IPS-20b (cell line): ENCODE measurements around the gene FAM118A.

Source experiments
- H3K27ac ChIP-seq: one replicate; pipeline ENCODE4 v1.5.1; 2013; ENCODE audit warnings: low read length
- H3K27me3 ChIP-seq: 2 replicates; pipeline ENCODE4 v1.6.1; 2013; ENCODE audit warnings: mild to moderate bottlenecking, low read length, inconsistent platforms; ENCODE audit not compliant: insufficient read depth
- H3K36me3 ChIP-seq: 2 replicates; pipeline ENCODE4 v1.6.1; 2013; ENCODE audit warnings: low read depth, mild to moderate bottlenecking, inconsistent platforms, low read length, moderate library complexity; ENCODE audit not compliant: insufficient read depth
- H3K4me1 ChIP-seq: 2 replicates; pipeline ENCODE4 v1.6.1; 2013; ENCODE audit warnings: mild to moderate bottlenecking, control low read depth, inconsistent platforms, low read length, moderate library complexity; ENCODE audit not compliant: insufficient read depth
- H3K4me3 ChIP-seq: 2 replicates; pipeline ENCODE4 v1.5.1; 2013; ENCODE audit warnings: mild to moderate bottlenecking, low read length, inconsistent platforms
- H3K9ac ChIP-seq: 2 replicates; pipeline ENCODE4 v1.6.1; 2013; ENCODE audit warnings: low read depth, mild to moderate bottlenecking, inconsistent platforms, low read length, moderate library complexity
- H3K9me3 ChIP-seq: 2 replicates; pipeline ENCODE4 v1.6.1; 2013; ENCODE audit warnings: mild to moderate bottlenecking, low read depth, low read length, inconsistent platforms; ENCODE audit not compliant: insufficient read depth

FAM118A gene

GRCh38 chr22:45298934-45299505 is 10.7 kb upstream of the FAM118A start:
- Histone ChIP-seq H3K9me3 (no peaks in the 10 kb centered on the region), H3K4me1 (no peaks in the 10 kb centered on the region), H3K9ac (no peak overlapping the region), H3K4me3 (no peak overlapping the region), H3K36me3 (no peaks in the 10 kb centered on the region), H3K27ac (no peak overlapping the region), H3K27me3 (no peaks in the 10 kb centered on the region)

GRCh38 chr22:45302751-45303150 is 7.0 kb upstream of the FAM118A start:
- H3K27ac ChIP-seq = no peak overlapping the region
- H3K4me1 ChIP-seq = no peaks in the 10 kb centered on the region
- no peak overlapping the region for H3K9ac ChIP-seq
- H3K36me3 ChIP-seq = no peaks in the 10 kb centered on the region
- no peak overlapping the region for H3K4me3 ChIP-seq
- no peaks in the 10 kb centered on the region for H3K9me3 ChIP-seq
- H3K27me3 ChIP-seq = no peaks in the 10 kb centered on the region

DNA sequence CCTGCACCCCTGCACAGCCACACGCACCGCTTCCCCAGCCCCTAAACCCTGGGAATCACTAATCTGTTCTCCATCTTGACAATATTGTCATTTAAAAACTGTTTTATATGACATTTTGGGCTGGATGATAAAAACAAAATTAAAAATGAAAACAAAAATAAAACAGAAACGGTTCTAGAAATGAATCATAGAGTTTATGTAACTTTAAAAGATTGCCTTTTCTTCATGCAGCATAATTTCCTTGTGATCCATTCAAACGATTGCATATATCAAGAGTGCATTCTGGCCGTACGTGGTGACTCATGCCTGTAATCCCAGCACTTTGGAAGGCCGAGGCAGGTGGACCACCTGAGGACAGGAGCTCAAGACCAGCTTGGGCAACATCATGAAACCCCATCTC is 6.6 kb upstream of the FAM118A start:
- H3K9me3 ChIP-seq = no peaks in the 10 kb centered on the region
- no peaks in the 10 kb centered on the region for H3K4me1 ChIP-seq
- no peak overlapping the region for H3K27ac ChIP-seq
- H3K36me3 ChIP-seq = no peaks in the 10 kb centered on the region
- no peaks in the 10 kb centered on the region for H3K27me3 ChIP-seq
- no peak overlapping the region for H3K4me3 ChIP-seq
- H3K9ac ChIP-seq = no peak overlapping the region

DNA sequence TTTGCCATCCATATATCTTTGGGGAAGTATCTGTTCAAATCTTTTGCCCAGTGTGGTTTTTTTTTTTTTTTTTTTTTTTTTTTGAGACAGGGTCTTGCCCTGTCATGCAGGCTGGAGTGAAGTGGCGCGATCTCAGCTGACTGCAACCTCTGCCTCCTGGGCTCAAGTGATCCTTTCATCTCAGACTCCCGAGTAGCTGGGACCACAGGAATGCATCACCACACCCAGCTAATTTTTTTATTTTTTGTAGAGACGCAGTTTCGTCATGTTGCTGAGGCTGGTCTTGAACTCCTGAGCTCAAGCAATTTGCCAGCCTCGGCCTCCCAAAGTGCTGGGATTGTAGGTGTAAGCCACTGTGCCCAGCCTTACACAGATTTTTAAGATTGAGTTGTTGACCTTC is 4.8 kb upstream of the FAM118A start:
- H3K36me3 ChIP-seq = no peaks in the 10 kb centered on the region
- no peaks in the 10 kb centered on the region; the same call in 1 of the 2 replicates for H3K4me1 ChIP-seq
- no peak overlapping the region for H3K27ac ChIP-seq

GRCh38 chr22:45305456-45306075 is 4.2 kb upstream of the FAM118A start:
- Histone ChIP-seq H3K36me3 (no peaks in the 10 kb centered on the region), H3K4me1 (no peaks in the 10 kb centered on the region; the same call in 1 of the 2 replicates), H3K9me3 (no peaks in the 10 kb centered on the region), H3K27me3 (peaks cover under 1% of the 10 kb centered on the region; the same call in 1 of the 2 replicates), H3K9ac (no peak overlapping the region), H3K27ac (no peak overlapping the region), H3K4me3 (no peak overlapping the region)

More for the DNA sequence above, 4.8 kb upstream of the FAM118A start:
- Histone ChIP-seq H3K4me3 (no peak overlapping the region), H3K27me3 (no peaks in the 10 kb centered on the region), H3K9me3 (no peaks in the 10 kb centered on the region), H3K9ac (no peak overlapping the region)

GRCh38 chr22:45306139-45306538 is 3.6 kb upstream of the FAM118A start:
- Histone ChIP-seq H3K27me3 (peaks cover 6% of the 10 kb centered on the region), H3K9ac (no peak overlapping the region), H3K4me1 (peaks cover 5% of the 10 kb centered on the region; the same call in 1 of the 2 replicates), H3K27ac (no peak overlapping the region), H3K4me3 (no peak overlapping the region), H3K36me3 (no peaks in the 10 kb centered on the region), H3K9me3 (no peaks in the 10 kb centered on the region)

DNA sequence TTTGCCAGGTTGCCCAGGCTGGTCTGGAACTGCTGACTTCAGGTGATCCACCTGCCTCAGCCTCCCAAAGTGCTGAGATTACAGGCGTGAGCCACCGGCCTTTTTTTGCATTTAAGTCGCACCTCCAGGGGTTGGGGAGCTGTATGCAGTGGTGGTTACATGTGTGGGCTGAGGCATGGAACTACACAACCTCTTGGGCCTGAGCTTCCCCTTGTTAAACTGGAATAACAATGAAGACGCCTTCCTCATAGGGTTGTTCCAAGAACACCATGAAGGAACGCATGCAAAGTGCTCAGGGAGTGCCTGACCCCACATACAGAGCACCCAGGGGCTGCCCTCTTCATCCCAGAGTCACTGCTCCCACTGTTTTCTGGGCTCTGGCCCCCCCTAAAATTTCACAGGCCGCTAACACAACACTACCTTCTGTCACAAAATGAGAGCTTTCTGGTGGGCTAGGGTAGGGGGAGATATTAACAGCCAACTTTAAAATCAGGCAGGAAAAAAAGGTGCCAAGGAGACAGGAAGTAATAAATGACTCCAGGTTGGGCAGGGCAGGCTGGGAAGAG is 1.3 kb upstream of the FAM118A start:
- no peak overlapping the region for H3K27ac ChIP-seq
- no peaks in the 10 kb centered on the region for H3K9me3 ChIP-seq
- no peaks in the 10 kb centered on the region for H3K36me3 ChIP-seq
- H3K4me1 ChIP-seq = peaks cover 5% of the 10 kb centered on the region; the same call in 1 of the 2 replicates
- peak overlapping the region; percentile 72; the same call in 1 of the 2 replicates for H3K4me3 ChIP-seq
- peaks cover 9% of the 10 kb centered on the region for H3K27me3 ChIP-seq
- no peak overlapping the region for H3K9ac ChIP-seq

- Histone ChIP-seq H3K4me3 (peak overlapping the region; percentile 72), H3K4me1 (peaks cover 5% of the 10 kb centered on the region; the same call in 1 of the 2 replicates), H3K36me3 (no peaks in the 10 kb centered on the region), H3K27ac (no peak overlapping the region), H3K9ac (peak overlapping the region; percentile 76; the same call in 1 of the 2 replicates), H3K9me3 (no peaks in the 10 kb centered on the region), H3K27me3 (peaks cover 9% of the 10 kb centered on the region)
Observed at GRCh38 chr22:45308957-45309421, 745 bp upstream of the FAM118A start.

DNA sequence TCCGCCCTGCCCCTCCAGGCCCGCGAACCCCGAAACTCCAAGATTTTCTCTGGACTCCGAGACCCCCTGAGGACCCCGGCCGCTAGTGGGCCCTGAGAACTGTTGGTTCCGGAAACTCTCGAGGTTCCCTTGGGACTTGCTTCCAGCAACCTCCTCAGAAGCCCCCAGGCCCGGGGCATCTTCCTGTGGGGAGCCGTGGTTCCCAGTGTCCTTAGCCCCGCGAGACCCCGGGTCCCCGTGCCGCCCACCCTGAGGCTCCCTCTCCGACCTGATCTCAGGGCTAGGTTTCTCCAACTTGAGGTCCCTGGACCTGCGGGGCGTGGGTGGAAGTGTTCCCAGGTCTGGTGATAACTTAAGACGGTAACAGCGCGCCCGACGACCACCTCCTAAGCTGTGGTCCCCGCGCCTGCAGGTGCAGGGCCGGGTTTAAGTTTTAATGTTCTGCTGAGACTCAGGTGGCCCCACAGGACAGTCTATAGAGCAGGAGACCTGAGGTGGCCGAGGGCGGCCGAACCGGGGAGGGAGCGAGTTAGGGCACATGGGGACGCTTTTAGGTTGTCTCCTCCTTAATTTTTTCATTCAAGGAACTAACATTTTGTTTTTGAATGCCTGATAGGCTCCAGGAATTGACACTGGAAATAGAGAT is 720 bp downstream of the FAM118A start:
- Histone ChIP-seq H3K36me3 (no peaks in the 10 kb centered on the region), H3K27me3 (peaks cover 9% of the 10 kb centered on the region), H3K4me1 (peaks cover 5% of the 10 kb centered on the region; the same call in 1 of the 2 replicates), H3K27ac (no peak overlapping the region), H3K9ac (peak overlapping the region; percentile 81), H3K4me3 (peak overlapping the region; percentile 89), H3K9me3 (no peaks in the 10 kb centered on the region)

GRCh38 chr22:45310977-45311531 is 1.3 kb downstream of the FAM118A start:
- peak overlapping the region; percentile 89 for H3K4me3 ChIP-seq
- peaks cover 5% of the 10 kb centered on the region; the same call in 1 of the 2 replicates for H3K4me1 ChIP-seq
- H3K9ac ChIP-seq = peak overlapping the region; percentile 81
- no peaks in the 10 kb centered on the region for H3K36me3 ChIP-seq
- peaks cover 9% of the 10 kb centered on the region for H3K27me3 ChIP-seq
- no peaks in the 10 kb centered on the region for H3K9me3 ChIP-seq
- H3K27ac ChIP-seq = no peak overlapping the region

GRCh38 chr22:45312415-45312814 is 2.7 kb downstream of the FAM118A start:
- Histone ChIP-seq H3K36me3 (no peaks in the 10 kb centered on the region), H3K9ac (no peak overlapping the region), H3K9me3 (no peaks in the 10 kb centered on the region), H3K4me1 (peaks cover 5% of the 10 kb centered on the region; the same call in 1 of the 2 replicates), H3K27me3 (peaks cover 9% of the 10 kb centered on the region), H3K27ac (no peak overlapping the region), H3K4me3 (no peak overlapping the region)
